HepG2 (cell line): ENCODE results near the gene SREBF1. TPM values are rescaled to one million over a fixed set of nuclear protein-coding genes. Genes with fewer than 3 reads are reported as not detected.

Experiments used
- HDAC6 ChIP-seq: fragments of 200-600 bp; sonication (generic); IDR thresholded peaks from 2 replicates; pipeline ENCODE4 v1.7.0; 2017; ENCODE audit warnings: mild to moderate bottlenecking, antibody characterized with exemption, low read length, low read depth
- NCOR1 ChIP-seq: fragments of 200-600 bp; sonication (generic); IDR thresholded peaks from 2 replicates; pipeline ENCODE4 v1.7.0; 2017; ENCODE audit warnings: antibody characterized with exemption, low read length, borderline replicate concordance
- SALL2 ChIP-seq: sonication (generic); formaldehyde crosslinking; IDR thresholded peaks from 2 replicates; pipeline ENCODE4 v1.8.1; 2023; ENCODE audit warnings: mild to moderate bottlenecking, missing genetic modification reagents, inconsistent platforms
- SNAPC2 ChIP-seq: sonication (generic); formaldehyde crosslinking; IDR thresholded peaks from 2 replicates; pipeline ENCODE4 v1.8.1; 2022; ENCODE audit warnings: mild to moderate bottlenecking, missing genetic modification reagents
- TEAD3 ChIP-seq: optimal IDR thresholded peaks from 2 replicates; pipeline ENCODE3; 2016; ENCODE audit warnings: borderline replicate concordance
- ZNF329 ChIP-seq: sonication (generic); formaldehyde crosslinking; IDR thresholded peaks from 2 replicates; pipeline ENCODE4 v1.9.0; 2021; ENCODE audit warnings: low read depth, mild to moderate bottlenecking, missing genetic modification reagents
- ZNF530 ChIP-seq: sonication (generic); formaldehyde crosslinking; IDR thresholded peaks from 2 replicates; pipeline ENCODE4 v1.5.0; 2020; ENCODE audit warnings: low read depth, mild to moderate bottlenecking, missing genetic modification reagents
- ZNF558 ChIP-seq: sonication (generic); formaldehyde crosslinking; IDR thresholded peaks from 2 replicates; pipeline ENCODE4 v1.9.0; 2022; ENCODE audit warnings: mild to moderate bottlenecking, missing genetic modification reagents, borderline replicate concordance
- ZSCAN25 ChIP-seq: sonication (generic); formaldehyde crosslinking; IDR thresholded peaks from 2 replicates; pipeline ENCODE4 v1.8.0; 2022; ENCODE audit warnings: mild to moderate bottlenecking, missing genetic modification reagents
- polyA plus RNA-seq, 8 experiments: library from polyadenylated mRNA; depleted of rRNA in 3 of 8; stranded (reverse) in 7 of 8; unstranded in 1 of 8; fragments of >200 nt; fragmentation: Illumina TruSeq in 4 of 8; extraction: Trizol in 4 of 8; gene quantifications; 2 replicates each; pipeline versions ENCODE4 v1.2.1 to v1.2.3, GENCODE V29; 2011 to 2016; ENCODE audit warnings: low read depth in 4 of 8, missing spikeins in 1 of 8, mixed read lengths in 1 of 8; ENCODE audit not compliant: insufficient read depth in 1 of 8
- total RNA-seq, 5 experiments: library from RNA; depleted of rRNA; stranded (reverse); fragments of >200 nt; fragmentation: Illumina TruSeq; extraction: Trizol; gene quantifications; 2 replicates each; pipeline ENCODE4 v1.2.3, GENCODE V29; 2016; ENCODE audit warnings: low read depth in 1 of 5
- TF ChIP-seq, protein P1 (sequence below): sonication (generic); formaldehyde crosslinking; IDR thresholded peaks from 2 replicates; pipeline ENCODE4 v1.4.0; 2020; ENCODE audit warnings: missing genetic modification reagents, borderline replicate concordance
- TF ChIP-seq, protein P2 (sequence below): sonication (generic); formaldehyde crosslinking; IDR thresholded peaks from 2 replicates; pipeline ENCODE4 v1.4.0; 2020; ENCODE audit warnings: missing genetic modification reagents, borderline replicate concordance
- TF ChIP-seq, protein P3 (sequence below): sonication (generic); formaldehyde crosslinking; IDR thresholded peaks from 2 replicates; pipeline ENCODE4 v1.5.0; 2020; ENCODE audit warnings: mild to moderate bottlenecking, missing genetic modification reagents
- TF ChIP-seq, protein P4 (sequence below): sonication (generic); formaldehyde crosslinking; IDR thresholded peaks from 2 replicates; pipeline ENCODE4 v1.8.1; 2023; ENCODE audit warnings: missing genetic modification reagents, inconsistent platforms, borderline replicate concordance
- TF ChIP-seq, protein P5 (sequence below): IDR thresholded peaks from 2 replicates; pipeline ENCODE4 v1.6.1; 2018; ENCODE audit warnings: missing genetic modification reagents, mild to moderate bottlenecking, missing compliant biosample characterization

Gene SREBF1
- total and polyA plus RNA-seq, 2 of the 13 experiments (the other 11 are each of a cell fraction or from before 2014, with no cell fraction given) = 34.3 to 38.0 TPM

DNA sequence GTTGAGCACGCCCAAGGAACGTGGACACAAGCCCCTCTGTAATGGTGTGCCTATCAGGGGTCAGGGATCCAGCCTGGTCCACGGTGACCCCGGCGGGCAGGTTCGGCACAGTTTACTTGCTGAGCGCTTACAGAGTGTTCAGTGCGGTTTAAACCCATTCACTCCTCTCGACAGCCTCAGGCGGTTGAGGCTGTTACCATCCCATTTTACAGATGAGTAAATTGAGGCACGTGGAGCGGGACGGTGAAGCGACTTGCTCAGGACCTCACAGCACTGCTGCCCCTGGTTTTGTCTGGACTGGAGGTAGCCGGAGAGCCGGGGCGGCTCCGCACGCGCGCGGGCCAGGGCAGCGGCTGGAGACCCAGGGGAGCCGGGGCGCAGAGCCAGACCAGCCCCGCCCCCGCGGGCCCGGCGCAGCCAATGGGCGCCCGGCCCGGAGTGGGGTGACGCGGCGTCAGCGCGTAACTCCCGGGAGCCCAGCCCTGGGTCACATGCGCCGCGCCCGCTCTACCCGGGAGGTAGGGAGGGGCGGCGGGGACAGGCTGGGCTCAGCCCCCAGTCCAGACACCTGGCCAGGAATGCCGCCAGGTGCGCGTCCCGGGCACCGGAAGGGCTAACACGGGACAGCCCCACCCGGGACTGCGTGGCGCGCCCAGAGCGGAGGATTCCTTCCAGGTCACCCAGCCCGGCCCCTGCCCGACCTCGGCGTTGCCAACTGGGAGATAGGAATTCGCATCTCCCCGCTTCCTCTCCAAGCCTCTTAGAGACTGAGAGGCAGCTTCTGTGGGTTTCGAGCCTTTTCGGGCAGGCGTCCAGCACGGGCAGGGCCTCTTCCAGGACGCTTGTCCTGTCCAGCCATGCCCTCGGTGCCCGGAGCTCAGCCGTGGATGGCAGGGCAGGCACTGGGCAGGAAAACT is 3.3 kb upstream of the SREBF1 start (continued):
- TF ChIP-seq, protein P1, sequence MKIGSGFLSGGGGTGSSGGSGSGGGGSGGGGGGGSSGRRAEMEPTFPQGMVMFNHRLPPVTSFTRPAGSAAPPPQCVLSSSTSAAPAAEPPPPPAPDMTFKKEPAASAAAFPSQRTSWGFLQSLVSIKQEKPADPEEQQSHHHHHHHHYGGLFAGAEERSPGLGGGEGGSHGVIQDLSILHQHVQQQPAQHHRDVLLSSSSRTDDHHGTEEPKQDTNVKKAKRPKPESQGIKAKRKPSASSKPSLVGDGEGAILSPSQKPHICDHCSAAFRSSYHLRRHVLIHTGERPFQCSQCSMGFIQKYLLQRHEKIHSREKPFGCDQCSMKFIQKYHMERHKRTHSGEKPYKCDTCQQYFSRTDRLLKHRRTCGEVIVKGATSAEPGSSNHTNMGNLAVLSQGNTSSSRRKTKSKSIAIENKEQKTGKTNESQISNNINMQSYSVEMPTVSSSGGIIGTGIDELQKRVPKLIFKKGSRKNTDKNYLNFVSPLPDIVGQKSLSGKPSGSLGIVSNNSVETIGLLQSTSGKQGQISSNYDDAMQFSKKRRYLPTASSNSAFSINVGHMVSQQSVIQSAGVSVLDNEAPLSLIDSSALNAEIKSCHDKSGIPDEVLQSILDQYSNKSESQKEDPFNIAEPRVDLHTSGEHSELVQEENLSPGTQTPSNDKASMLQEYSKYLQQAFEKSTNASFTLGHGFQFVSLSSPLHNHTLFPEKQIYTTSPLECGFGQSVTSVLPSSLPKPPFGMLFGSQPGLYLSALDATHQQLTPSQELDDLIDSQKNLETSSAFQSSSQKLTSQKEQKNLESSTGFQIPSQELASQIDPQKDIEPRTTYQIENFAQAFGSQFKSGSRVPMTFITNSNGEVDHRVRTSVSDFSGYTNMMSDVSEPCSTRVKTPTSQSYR (CRISPR knock-in tag) = 0 out of 2 replicates have a peak, but pooled peaks have one; percentile 14
- TF ChIP-seq HDAC6 (no peak), TEAD3 (CRISPR knock-in tag) (peak; percentile 74), ZSCAN25 (peak; percentile 72), NCOR1 (peak; percentile 38; the same call in 1 of the 2 replicates), SALL2 (CRISPR knock-in tag) (peak; percentile 62; the same call in 1 of the 2 replicates), ZNF530 (CRISPR knock-in tag) (0 out of 2 replicates have a peak, but pooled peaks have one; percentile 36), ZNF558 (peak; percentile 83; the same call in 1 of the 2 replicates), ZNF329 (CRISPR knock-in tag) (0 out of 2 replicates have a peak, but pooled peaks have one; percentile 0), SNAPC2 (CRISPR knock-in tag) (peak; percentile 78)
- TF ChIP-seq, protein P2, sequence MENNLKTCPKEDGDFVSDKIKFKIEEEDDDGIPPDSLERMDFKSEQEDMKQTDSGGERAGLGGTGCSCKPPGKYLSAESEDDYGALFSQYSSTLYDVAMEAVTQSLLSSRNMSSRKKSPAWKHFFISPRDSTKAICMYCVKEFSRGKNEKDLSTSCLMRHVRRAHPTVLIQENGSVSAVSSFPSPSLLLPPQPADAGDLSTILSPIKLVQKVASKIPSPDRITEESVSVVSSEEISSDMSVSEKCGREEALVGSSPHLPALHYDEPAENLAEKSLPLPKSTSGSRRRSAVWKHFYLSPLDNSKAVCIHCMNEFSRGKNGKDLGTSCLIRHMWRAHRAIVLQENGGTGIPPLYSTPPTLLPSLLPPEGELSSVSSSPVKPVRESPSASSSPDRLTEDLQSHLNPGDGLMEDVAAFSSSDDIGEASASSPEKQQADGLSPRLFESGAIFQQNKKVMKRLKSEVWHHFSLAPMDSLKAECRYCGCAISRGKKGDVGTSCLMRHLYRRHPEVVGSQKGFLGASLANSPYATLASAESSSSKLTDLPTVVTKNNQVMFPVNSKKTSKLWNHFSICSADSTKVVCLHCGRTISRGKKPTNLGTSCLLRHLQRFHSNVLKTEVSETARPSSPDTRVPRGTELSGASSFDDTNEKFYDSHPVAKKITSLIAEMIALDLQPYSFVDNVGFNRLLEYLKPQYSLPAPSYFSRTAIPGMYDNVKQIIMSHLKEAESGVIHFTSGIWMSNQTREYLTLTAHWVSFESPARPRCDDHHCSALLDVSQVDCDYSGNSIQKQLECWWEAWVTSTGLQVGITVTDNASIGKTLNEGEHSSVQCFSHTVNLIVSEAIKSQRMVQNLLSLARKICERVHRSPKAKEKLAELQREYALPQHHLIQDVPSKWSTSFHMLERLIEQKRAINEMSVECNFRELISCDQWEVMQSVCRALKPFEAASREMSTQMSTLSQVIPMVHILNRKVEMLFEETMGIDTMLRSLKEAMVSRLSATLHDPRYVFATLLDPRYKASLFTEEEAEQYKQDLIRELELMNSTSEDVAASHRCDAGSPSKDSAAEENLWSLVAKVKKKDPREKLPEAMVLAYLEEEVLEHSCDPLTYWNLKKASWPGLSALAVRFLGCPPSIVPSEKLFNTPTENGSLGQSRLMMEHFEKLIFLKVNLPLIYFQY (CRISPR knock-in tag) = peak; percentile 92; the same call in 1 of the 2 replicates
- TF ChIP-seq, protein P3, sequence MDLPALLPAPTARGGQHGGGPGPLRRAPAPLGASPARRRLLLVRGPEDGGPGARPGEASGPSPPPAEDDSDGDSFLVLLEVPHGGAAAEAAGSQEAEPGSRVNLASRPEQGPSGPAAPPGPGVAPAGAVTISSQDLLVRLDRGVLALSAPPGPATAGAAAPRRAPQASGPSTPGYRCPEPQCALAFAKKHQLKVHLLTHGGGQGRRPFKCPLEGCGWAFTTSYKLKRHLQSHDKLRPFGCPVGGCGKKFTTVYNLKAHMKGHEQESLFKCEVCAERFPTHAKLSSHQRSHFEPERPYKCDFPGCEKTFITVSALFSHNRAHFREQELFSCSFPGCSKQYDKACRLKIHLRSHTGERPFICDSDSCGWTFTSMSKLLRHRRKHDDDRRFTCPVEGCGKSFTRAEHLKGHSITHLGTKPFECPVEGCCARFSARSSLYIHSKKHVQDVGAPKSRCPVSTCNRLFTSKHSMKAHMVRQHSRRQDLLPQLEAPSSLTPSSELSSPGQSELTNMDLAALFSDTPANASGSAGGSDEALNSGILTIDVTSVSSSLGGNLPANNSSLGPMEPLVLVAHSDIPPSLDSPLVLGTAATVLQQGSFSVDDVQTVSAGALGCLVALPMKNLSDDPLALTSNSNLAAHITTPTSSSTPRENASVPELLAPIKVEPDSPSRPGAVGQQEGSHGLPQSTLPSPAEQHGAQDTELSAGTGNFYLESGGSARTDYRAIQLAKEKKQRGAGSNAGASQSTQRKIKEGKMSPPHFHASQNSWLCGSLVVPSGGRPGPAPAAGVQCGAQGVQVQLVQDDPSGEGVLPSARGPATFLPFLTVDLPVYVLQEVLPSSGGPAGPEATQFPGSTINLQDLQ (CRISPR knock-in tag) = peak; percentile 80; the same call in 1 of the 2 replicates
- TF ChIP-seq, protein P4, sequence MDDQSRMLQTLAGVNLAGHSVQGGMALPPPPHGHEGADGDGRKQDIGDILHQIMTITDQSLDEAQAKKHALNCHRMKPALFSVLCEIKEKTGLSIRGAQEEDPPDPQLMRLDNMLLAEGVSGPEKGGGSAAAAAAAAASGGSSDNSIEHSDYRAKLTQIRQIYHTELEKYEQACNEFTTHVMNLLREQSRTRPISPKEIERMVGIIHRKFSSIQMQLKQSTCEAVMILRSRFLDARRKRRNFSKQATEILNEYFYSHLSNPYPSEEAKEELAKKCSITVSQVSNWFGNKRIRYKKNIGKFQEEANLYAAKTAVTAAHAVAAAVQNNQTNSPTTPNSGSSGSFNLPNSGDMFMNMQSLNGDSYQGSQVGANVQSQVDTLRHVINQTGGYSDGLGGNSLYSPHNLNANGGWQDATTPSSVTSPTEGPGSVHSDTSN (CRISPR knock-in tag) = no peak
- TF ChIP-seq, protein P5, sequence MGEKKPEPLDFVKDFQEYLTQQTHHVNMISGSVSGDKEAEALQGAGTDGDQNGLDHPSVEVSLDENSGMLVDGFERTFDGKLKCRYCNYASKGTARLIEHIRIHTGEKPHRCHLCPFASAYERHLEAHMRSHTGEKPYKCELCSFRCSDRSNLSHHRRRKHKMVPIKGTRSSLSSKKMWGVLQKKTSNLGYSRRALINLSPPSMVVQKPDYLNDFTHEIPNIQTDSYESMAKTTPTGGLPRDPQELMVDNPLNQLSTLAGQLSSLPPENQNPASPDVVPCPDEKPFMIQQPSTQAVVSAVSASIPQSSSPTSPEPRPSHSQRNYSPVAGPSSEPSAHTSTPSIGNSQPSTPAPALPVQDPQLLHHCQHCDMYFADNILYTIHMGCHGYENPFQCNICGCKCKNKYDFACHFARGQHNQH (CRISPR knock-in tag) = peak; percentile 76; the same call in 1 of the 2 replicates
